Hepatocyte (in vitro differentiated cells): ENCODE results near the gene TEX14. TPM values are rescaled to one million over a fixed set of nuclear protein-coding genes. Genes with fewer than 3 reads are reported as not detected.

Source experiments
- DNase-seq: peaks from one replicate; pipeline ENCODE4 v3.0.0-alpha.2; 2016; ENCODE audit warnings: low spot score
- H2AFZ ChIP-seq: fragments of 200-600 bp; sonication (generic); 2 replicates; pipeline ENCODE4 v1.6.0; 2016; ENCODE audit warnings: antibody characterized with exemption, mild to moderate bottlenecking
- H3K27ac ChIP-seq: fragments of 200-600 bp; sonication (generic); 2 replicates; pipeline ENCODE4 v1.5.1; 2016; ENCODE audit warnings: mild to moderate bottlenecking
- H3K27me3 ChIP-seq: fragments of 200-600 bp; sonication (generic); 2 replicates; pipeline ENCODE4 v1.6.1; 2016
- H3K36me3 ChIP-seq: fragments of 200-600 bp; sonication (generic); replicated peaks from 2 replicates; pipeline ENCODE4 v1.5.1; 2016; ENCODE audit warnings: low read depth; ENCODE audit not compliant: insufficient read depth
- H3K4me1 ChIP-seq: fragments of 200-600 bp; sonication (generic); 2 replicates; pipeline ENCODE4 v1.5.1; 2016; ENCODE audit warnings: mild to moderate bottlenecking, moderate library complexity; ENCODE audit not compliant: insufficient read depth
- H3K4me2 ChIP-seq: fragments of 200-600 bp; sonication (generic); 2 replicates; pipeline ENCODE4 v1.6.0; 2016
- H3K4me3 ChIP-seq: fragments of 200-600 bp; sonication (generic); 2 replicates; pipeline ENCODE4 v1.5.1; 2016; ENCODE audit warnings: mild to moderate bottlenecking
- H3K79me2 ChIP-seq: fragments of 200-600 bp; sonication (generic); 2 replicates; pipeline ENCODE4 v1.6.0; 2017; ENCODE audit warnings: mild to moderate bottlenecking
- H3K9me2 ChIP-seq: fragments of 200-600 bp; sonication (generic); replicated peaks from 2 replicates; pipeline ENCODE4 v1.6.0; 2017; ENCODE audit warnings: mild to moderate bottlenecking; ENCODE audit not compliant: insufficient read depth
- H3K9me3 ChIP-seq: fragments of 200-600 bp; sonication (generic); 2 replicates; pipeline ENCODE4 v1.5.1; 2016; ENCODE audit warnings: low read depth, mild to moderate bottlenecking
- H4K20me1 ChIP-seq: fragments of 200-600 bp; sonication (generic); 2 replicates; pipeline ENCODE4 v1.6.0; 2016; ENCODE audit warnings: mild to moderate bottlenecking; ENCODE audit not compliant: insufficient read depth, poor library complexity, severe bottlenecking
- CTCF ChIP-seq: fragments of 200-600 bp; sonication (generic); IDR thresholded peaks from 2 replicates; pipeline ENCODE4 v1.5.1; 2016; ENCODE audit warnings: antibody characterized with exemption, mild to moderate bottlenecking; ENCODE audit not compliant: poor library complexity
- EZH2 ChIP-seq: fragments of 200-600 bp; sonication (generic); IDR thresholded peaks from 2 replicates; pipeline ENCODE4 v1.6.1; 2016; ENCODE audit warnings: antibody characterized with exemption, mild to moderate bottlenecking, borderline replicate concordance
- EZH2phosphoT487 ChIP-seq: fragments of 200-600 bp; sonication (generic); IDR thresholded peaks from one replicate; pipeline ENCODE4 v1.6.1; 2018; ENCODE audit warnings: antibody characterized with exemption, mild to moderate bottlenecking, low read depth, moderate library complexity; ENCODE audit not compliant: unreplicated experiment, severe bottlenecking
- WGBS: methylation state at CpG from one replicate; pipeline ENCODE4 v1.1.6; 2016; ENCODE audit warnings: low lambda C conversion rate; ENCODE audit errors: missing lambda C conversion rate; 5-methylcytosine and 5-hydroxymethylcytosine counted together
- polyA plus RNA-seq: library from polyadenylated mRNA; unstranded; fragments of >200 nt; fragmentation: Nextera tagmentation; extraction: Ambion mirVana; gene quantifications from 2 replicates; pipeline ENCODE4 v1.2.1, GENCODE V29; 2016
- total RNA-seq: library from RNA; depleted of rRNA; stranded (reverse); fragments of >200 nt; gene quantifications from 2 replicates; pipeline ENCODE4 v1.2.3, GENCODE V29; 2014

TEX14 gene
- total and polyA plus RNA-seq, 2 experiments from 2014 or later: 0.07 TPM; not detected in 1

GRCh38 chr17:58631523-58632323 is 60.1 kb downstream of the TEX14 start:
- Histone ChIP-seq H3K4me1 (peaks cover 4% of the 10 kb centered on the region), H3K79me2 (no peaks in the 10 kb centered on the region), H3K9me2 (no peaks in the 10 kb centered on the region), H3K9me3 (no peaks in the 10 kb centered on the region), H3K4me3 (peak overlapping the region; percentile 11), H2AFZ (peak overlapping the region; percentile 80), H3K36me3 (no peaks in the 10 kb centered on the region), H3K27me3 (no peaks in the 10 kb centered on the region), H3K4me2 (peak overlapping the region; percentile 71), H3K27ac (peak overlapping the region; percentile 92), H4K20me1 (no peaks in the 10 kb centered on the region)
- WGBS: 1% methylated on average over 30 of the region's 30 CpGs
- DNase-seq: peak; percentile 98
- TF ChIP-seq EZH2phosphoT487: no peak
- TF ChIP-seq CTCF: peak; percentile 37

DNA sequence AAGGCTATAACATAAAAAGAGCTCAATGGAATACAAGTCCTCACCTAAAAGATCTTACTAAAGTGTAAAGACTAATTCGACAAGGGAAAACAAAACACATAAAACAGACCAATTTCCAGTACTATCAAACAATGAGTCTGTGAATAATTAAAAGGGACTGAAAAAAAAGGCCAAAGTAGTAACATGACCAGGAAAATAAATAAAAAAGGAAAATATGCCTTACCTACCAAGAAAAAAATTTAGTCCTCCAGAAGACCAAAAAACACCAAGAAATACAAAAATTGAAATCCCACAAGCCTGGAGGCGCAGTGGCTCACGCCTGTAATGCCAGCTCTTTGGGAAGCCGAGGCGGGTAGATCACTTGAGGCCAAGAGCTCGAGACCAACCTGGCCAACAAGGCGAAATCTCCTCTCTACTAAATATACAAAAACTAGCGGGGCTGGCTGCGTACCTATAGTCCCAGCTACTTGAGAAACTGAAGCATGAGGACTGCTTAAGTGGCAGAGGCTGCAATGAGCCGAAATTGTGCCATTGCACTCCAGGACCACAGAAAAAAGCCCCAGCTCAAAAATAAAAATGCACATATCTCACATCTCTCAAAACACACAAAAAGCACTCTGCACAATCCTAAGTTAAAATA is 60.8 kb downstream of the TEX14 start:
- Histone ChIP-seq H3K4me3 (no peak overlapping the region), H3K4me1 (peaks cover 4% of the 10 kb centered on the region), H3K27ac (peak overlapping the region; percentile 92), H3K4me2 (peak overlapping the region; percentile 62), H3K79me2 (no peaks in the 10 kb centered on the region), H2AFZ (peak overlapping the region; percentile 8), H3K27me3 (no peaks in the 10 kb centered on the region), H3K36me3 (no peaks in the 10 kb centered on the region), H4K20me1 (no peaks in the 10 kb centered on the region), H3K9me3 (no peaks in the 10 kb centered on the region), H3K9me2 (no peaks in the 10 kb centered on the region)
- TF ChIP-seq EZH2: no peak
- TF ChIP-seq EZH2phosphoT487: no peak
- no peak for TF ChIP-seq CTCF
- 29% methylated on average over 10 of the region's 10 CpGs for WGBS
- peak; percentile 66 for DNase-seq

- H3K79me2 ChIP-seq: no peaks in the 10 kb centered on the region
- no peaks in the 10 kb centered on the region for H3K4me1 ChIP-seq
- H3K27me3 ChIP-seq: no peaks in the 10 kb centered on the region
- no peak for DNase-seq
- no peaks in the 10 kb centered on the region for H3K36me3 ChIP-seq
- no peak overlapping the region for H3K4me2 ChIP-seq
- H3K9me2 ChIP-seq: no peaks in the 10 kb centered on the region
- H3K4me3 ChIP-seq: no peak overlapping the region
- H4K20me1 ChIP-seq: no peaks in the 10 kb centered on the region
- no peak for TF ChIP-seq EZH2
- TF ChIP-seq CTCF: no peak
- TF ChIP-seq EZH2phosphoT487: no peak
- WGBS: 88% methylated on average over 1 of the region's 1 CpG
- no peak overlapping the region for H3K27ac ChIP-seq
- no peaks in the 10 kb centered on the region for H3K9me3 ChIP-seq
- no peak overlapping the region for H2AFZ ChIP-seq
Measured at GRCh38 chr17:58626905-58627304, 64.9 kb downstream of the TEX14 start.
